Measurements from ENCODE around the gene VIPR2.
"Not testable (repeated sequence)": the region's sequence is repeated elsewhere in the genome, so short reads cannot be mapped to it uniquely, and the experiment has no call there.

Gene VIPR2

DNA sequence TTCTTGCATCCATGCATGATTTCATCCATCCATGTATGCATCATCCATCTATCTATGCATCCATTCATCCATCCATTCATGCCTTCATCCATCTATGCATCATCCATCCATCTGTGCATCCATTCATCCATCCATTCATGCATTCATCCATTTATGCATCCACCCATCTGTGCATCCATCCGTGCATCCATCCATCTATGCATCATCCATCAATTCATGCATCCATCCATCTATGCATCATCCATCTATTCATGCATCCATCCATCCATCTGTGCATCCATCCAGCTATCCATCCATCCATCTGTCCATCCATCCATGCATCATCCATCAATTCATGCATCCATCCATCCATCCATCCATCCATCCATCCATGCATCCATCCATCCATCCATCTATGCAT is 157.0 kb downstream of the VIPR2 start:
- TF ChIP-seq, protein P1, sequence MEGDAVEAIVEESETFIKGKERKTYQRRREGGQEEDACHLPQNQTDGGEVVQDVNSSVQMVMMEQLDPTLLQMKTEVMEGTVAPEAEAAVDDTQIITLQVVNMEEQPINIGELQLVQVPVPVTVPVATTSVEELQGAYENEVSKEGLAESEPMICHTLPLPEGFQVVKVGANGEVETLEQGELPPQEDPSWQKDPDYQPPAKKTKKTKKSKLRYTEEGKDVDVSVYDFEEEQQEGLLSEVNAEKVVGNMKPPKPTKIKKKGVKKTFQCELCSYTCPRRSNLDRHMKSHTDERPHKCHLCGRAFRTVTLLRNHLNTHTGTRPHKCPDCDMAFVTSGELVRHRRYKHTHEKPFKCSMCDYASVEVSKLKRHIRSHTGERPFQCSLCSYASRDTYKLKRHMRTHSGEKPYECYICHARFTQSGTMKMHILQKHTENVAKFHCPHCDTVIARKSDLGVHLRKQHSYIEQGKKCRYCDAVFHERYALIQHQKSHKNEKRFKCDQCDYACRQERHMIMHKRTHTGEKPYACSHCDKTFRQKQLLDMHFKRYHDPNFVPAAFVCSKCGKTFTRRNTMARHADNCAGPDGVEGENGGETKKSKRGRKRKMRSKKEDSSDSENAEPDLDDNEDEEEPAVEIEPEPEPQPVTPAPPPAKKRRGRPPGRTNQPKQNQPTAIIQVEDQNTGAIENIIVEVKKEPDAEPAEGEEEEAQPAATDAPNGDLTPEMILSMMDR (IDR thresholded peaks at IDR 0.05): no peak
- Histone ChIP-seq H3K4me3 (ENCODE audit: low read depth in 1 of 2, low read length in 1 of 2) (no peak overlapping the region), H3K36me3 (no peaks in the 10 kb centered on the region), H3K4me1 (ENCODE audit: control insufficient read depth in 1 of 2, insufficient read depth in 1 of 2, low read depth in 1 of 2, low read length in 1 of 2) (no peaks in the 10 kb centered on the region), H3K9me3 (peaks cover 2% of the 10 kb centered on the region), H3K27me3 (peaks cover 33% of the 10 kb centered on the region), H3K27ac (no peak overlapping the region)

DNA sequence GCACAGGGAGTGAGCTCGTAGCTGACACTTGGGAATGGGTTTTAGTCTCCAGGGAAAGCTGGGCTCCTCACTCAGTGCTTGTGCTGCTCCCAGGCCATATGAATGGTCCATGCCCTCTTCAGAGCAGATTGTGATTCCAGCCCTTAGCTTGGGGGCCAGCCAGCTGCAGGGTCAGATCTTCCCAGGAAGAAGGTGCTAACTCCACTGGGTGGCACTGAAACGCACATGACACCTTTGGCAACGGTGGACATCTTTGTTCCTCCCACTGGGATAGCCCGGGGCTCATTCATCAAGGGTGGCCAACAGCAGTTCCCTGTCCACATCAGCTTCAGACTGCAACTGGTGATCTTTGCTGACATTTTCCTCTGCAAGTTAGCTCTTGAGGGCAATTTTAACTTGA is 159.1 kb downstream of the VIPR2 start:
- TF ChIP-seq, protein P1 (IDR thresholded peaks at IDR 0.05): no peak
- peaks cover 17% of the 10 kb centered on the region for H3K9me3 ChIP-seq
- H3K36me3 ChIP-seq: no peaks in the 10 kb centered on the region
- H3K27me3 ChIP-seq: peaks cover 12% of the 10 kb centered on the region
- H3K4me1 ChIP-seq (ENCODE audit: control insufficient read depth in 1 of 2, insufficient read depth in 1 of 2, low read depth in 1 of 2, low read length in 1 of 2): no peaks in the 10 kb centered on the region
- no peak overlapping the region for H3K27ac ChIP-seq
- no peak overlapping the region for H3K4me3 ChIP-seq (ENCODE audit: low read depth in 1 of 2, low read length in 1 of 2)

DNA sequence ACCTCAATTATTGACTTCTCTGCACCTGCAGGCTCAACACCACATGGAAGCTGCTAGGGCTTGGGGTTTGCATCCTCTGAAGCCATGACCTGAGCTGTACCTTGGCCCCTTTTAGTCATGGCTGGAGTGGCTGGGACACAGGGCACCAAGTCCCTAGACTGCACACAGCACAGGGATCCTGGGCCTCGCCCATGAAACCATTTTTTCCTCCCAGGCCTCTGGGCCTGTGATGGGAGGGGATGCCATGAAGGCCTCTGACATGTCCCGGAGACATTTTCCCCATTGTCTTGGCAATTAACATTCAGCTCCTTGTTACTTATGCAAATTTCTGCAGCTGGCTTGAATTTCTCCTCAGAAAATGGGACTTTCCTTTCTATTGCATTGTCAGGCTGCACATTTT is 160.7 kb downstream of the VIPR2 start:
- H3K36me3 ChIP-seq; H3K4me1 ChIP-seq (ENCODE audit: control insufficient read depth in 1 of 2, insufficient read depth in 1 of 2, low read depth in 1 of 2, low read length in 1 of 2); H3K27ac ChIP-seq; H3K4me3 ChIP-seq (ENCODE audit: low read depth in 1 of 2, low read length in 1 of 2); H3K27me3 ChIP-seq: not testable (repeated sequence)
- H3K9me3 ChIP-seq: peaks cover 17% of the 10 kb centered on the region

DNA sequence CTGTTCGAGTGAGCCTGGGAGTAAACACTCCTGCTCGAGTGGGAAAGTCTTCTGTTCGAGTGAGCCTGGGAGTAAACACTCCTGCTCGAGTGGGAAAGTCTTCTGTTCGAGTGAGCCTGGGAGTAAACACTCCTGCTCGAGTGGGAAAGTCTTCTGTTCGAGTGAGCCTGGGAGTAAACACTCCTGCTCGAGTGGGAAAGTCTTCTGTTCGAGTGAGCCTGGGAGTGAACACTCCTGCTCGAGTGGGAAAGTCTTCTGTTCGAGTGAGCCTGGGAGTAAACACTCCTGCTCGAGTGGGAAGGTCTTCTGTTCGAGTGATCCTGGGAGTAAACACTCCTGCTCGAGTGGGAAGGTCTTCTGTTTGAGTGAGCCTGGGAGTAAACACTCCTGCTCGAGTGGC is 162.6 kb downstream of the VIPR2 start:
- not testable (repeated sequence) for H3K4me1 ChIP-seq (ENCODE audit: control insufficient read depth in 1 of 2, insufficient read depth in 1 of 2, low read depth in 1 of 2, low read length in 1 of 2); H3K36me3 ChIP-seq; H3K4me3 ChIP-seq (ENCODE audit: low read depth in 1 of 2, low read length in 1 of 2); H3K27me3 ChIP-seq; H3K27ac ChIP-seq
- peaks cover 17% of the 10 kb centered on the region for H3K9me3 ChIP-seq

DNA sequence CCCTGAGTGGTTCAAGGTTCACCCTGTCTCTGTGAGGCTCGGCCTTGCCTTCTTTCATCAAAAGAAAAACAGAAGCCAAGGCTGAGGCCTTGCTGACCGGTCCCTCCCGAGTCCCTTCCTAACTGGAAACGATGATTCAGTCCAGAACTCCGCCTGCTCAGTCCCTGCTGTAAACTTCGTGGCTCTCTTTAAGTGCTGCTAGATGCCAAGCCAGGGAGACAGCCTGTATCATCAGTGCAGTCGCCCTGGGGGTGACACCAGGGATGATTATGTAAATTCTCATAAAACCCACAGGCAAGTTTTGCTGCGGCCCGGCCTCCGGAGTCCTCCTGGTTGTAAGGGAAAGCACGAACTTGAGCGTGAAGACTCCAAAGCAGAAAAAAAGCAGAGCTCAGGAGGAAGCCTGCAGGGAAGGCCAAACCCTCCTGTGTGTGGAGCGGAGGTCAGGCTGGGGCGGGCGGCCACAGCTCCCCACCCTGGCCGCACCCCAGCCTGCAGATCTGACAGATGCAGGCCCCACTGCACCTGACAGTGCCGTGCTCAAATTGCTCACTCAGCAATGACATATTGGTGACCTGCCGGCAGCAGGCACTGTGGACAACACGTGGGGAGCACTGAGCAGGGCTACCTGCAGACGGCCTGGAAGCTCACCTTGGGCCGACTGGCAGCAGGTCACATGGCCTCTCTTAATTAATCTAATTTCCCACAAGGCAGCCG is 164.9 kb downstream of the VIPR2 start:
- Histone ChIP-seq H3K9me3 (peaks cover 17% of the 10 kb centered on the region), H3K4me3 (ENCODE audit: low read depth in 1 of 2, low read length in 1 of 2) (no peak overlapping the region), H3K36me3 (no peaks in the 10 kb centered on the region), H3K27ac (no peak overlapping the region), H3K4me1 (ENCODE audit: control insufficient read depth in 1 of 2, insufficient read depth in 1 of 2, low read depth in 1 of 2, low read length in 1 of 2) (peaks cover 9 to 10% of the 10 kb centered on the region in 2 experiments), H3K27me3 (no peaks in the 10 kb centered on the region)
- TF ChIP-seq, protein P1 (IDR thresholded peaks at IDR 0.05): no peak

DNA sequence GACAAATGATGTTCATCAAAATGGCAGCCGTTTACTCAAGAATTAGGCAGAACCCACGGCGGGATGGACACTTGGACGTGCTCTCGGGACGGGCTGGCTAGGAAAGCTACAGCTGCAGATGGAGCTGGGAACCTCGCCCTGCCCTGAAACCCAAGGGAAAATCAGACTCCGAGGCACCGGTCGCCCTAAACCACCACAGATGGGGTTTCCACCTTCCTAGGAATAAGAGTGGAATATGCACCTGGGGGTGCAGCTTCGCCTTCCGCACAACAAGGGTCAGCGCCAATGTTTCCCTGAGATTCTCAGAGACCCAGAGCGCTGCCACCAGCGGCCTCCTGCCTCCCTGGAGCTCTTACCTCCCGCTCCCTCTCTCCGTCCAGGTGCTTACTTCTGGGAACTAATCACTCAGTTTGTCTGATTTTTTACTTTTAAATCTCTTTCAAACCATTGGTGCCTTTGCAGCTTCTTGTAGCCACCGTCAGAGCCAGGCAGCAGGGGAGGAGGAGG is 165.6 kb downstream of the VIPR2 start:
- Histone ChIP-seq H3K4me1 (ENCODE audit: control insufficient read depth in 1 of 2, insufficient read depth in 1 of 2, low read depth in 1 of 2, low read length in 1 of 2) (peaks cover 9 to 10% of the 10 kb centered on the region in 2 experiments), H3K27ac (no peak overlapping the region), H3K27me3 (no peaks in the 10 kb centered on the region), H3K4me3 (ENCODE audit: low read depth in 1 of 2, low read length in 1 of 2) (no peak overlapping the region), H3K36me3 (no peaks in the 10 kb centered on the region), H3K9me3 (peaks cover 17% of the 10 kb centered on the region)
- TF ChIP-seq, protein P1 (IDR thresholded peaks at IDR 0.05): no peak

Data from neutrophil (primary cell).